ENCODE data around the gene RBFOX1.

RBFOX1 gene

DNA sequence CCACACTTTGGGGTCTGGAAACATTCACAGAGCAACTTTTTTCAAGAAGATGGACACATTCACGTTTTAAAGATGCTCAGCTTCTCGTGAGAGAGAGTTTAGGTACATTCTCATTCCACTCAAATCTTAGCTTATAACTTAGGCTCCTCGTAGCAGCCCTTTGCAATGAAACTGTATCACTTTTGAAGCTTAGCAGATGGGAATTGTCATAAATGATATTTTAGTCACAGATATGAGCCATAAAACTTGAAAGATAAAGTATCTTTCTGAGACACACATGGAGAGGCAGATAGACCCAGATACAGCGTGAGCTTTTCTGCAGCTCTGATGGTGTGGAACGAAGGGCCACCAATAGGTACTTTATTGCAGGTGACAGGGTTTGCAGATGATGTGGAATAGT, 41.1 kb downstream of the RBFOX1 start:
- no peak for DNase-seq (ENCODE audit: low read depth)

DNA sequence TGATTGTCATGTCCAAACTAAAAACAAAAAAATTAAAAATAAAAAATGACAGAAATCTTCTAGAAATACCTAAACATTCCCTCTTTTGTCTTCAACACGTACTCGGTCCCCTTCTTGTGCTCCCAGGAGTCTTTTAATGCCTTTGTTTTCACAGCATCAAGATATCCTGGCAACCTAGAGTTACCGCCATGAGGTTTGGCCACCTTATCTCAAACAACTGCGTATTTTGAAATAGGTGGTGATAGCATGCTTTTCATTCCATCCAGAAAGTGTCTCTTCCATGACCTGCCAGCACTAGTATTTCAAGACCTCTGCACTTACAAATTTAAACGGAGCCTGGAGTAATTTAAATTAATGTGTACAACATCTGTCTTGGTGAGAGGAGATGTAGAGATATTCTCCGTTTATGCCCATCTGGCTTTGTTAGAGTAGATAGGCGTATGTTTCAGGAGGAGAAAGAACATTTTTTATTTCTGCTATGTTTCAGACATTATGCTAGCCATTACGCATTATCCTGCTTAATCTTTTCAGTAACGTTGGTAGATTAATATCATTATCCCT, 42.0 kb downstream of the RBFOX1 start:
- no peak for DNase-seq (ENCODE audit: low read depth)

DNA sequence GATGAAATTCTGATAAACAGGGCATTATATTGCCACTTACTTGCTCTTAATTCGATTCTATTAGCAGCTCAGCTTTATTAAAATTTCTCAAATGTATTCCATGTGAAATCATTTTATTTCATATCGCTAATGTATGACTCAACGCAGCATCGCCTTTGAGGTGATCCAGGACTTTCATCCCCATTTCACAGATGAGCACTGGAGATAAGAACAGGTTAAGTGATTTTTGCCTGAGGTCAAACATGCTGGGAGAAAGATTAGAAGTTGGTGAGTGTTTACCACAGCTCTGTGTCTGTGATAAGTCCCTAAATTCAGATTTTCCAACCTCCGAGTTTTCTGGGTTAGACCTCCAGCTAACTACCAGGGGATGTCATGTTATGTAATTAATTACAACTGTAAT, 43.6 kb downstream of the RBFOX1 start:
- DNase-seq (ENCODE audit: low read depth), result no peak

DNA sequence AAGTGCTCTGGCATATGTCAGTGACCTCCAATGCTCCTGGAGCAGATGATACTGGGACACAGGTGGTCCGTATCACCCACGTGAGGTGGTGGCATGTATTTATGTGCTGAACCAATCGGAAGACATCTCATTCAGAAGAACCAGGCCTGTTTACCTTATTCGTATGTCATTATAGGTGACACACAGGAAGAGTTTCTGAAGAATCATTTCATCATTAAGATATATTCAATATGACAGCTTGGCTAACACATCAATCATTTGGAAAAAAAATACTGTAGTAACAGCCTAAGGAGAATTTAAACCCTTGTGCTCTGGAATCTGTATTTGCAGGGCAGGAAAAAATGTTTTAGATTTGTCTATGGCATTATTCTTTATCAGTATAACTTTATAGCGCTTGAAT, 44.6 kb downstream of the RBFOX1 start:
- DNase-seq (ENCODE audit: low read depth), result no peak

DNA sequence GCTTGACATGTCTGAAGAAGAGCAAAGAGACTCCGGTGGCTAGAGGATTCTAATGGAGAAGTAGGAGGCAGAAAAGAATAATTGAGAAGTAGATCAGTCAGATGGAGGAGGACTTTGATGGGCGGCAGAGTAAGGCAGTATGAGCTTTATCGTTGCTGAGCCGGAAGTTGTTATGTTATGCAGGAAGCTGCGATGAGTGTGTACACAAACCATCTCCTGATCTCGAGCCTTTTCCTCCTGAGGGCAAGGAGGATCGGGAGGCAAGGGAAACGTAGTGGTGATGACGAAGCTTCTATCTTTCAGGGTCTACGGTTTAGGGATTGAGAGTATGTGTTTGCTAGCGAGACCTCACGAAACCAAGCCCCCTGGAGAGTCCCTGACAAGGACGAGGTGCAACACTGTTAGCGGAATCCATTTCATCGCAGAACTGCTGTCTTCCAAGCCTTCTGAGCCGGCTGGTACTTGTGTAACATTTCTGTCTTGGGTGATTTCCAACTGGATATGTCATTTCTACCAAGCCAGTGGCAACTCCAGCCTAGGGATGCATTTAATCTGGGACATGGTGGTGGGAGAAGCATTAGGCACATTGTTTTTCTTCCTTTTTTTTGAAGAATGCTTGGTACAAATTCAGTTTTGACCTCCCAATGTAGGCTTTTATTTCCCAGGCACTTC, 45.5 kb downstream of the RBFOX1 start:
- no peak for DNase-seq (ENCODE audit: low read depth)

DNA sequence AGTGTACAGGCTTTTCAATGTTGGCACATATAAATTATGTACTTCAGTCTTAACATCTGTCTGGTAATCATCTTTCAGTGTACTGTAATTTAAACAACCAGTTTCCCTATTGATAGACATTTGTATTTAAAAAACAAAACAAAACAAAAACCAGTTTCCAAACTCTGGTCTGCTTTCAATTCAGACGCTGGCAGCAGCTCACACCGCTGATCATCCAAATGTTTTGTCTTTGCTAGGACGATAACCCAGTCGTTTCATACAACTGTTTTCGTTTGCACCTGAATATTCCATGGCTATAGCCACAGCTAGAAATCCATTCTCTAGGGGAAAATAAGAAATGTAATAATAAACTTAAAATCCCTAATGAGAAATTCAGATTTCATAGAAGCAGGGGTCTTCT, 47.8 kb downstream of the RBFOX1 start:
- no peak for DNase-seq (ENCODE audit: low read depth)

DNA sequence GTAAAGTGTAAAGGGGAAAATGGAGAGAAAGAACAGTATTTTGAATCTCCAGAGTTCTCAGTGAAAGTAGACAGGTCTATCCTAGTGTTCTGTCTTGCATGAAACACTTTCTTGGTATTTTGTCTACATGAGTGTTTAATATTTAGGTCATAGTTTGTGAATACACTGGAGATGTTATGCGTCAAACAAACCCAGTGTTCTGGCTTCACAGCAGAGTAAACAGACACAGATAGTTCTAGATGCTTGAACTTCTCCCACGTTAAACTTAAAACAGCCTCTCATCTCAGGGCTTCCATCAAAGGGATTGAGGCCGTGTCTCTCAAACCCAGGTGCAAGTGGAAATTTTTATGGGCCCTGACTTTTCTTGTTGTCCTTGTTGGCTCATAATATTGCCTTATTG, 48.3 kb downstream of the RBFOX1 start:
- DNase-seq (ENCODE audit: low read depth), result no peak

DNA sequence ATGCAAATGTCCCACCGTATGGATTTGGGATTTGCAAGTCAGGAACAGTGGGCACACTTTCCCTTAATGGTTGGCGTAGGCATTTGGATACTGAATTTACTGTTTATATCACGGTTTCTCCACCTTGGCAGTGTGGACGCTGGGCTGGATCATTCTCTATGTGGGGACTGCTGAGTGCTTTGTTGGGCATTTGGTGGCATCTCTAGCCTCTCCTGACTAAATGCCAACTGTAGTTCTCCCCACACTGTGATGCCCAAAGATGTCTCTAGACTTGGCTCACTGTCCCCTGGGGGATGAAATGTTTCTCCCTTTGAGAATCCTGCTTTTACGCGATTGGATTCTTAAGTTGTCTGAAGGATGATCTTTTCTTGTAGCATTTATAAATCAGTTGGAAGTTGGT, 49.0 kb downstream of the RBFOX1 start:
- no peak for DNase-seq (ENCODE audit: low read depth)

DNA sequence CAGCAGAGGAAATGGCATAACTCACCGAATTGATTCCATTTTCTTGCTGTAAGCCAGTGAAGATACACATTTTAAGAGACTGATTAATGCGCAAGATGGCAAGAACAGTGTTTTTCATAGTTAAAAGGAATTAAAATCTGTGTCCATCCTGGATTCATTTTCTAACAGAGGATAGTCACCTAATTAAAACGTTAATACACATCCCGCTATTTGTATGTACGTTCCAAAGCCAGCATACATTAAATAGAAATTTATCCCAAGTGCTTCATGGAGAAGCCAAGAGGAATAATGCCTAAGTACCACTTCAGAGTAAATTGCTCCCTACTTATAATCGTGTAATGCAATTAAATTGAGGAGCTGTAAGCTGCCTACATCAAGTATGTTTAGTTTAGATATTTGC, 49.9 kb downstream of the RBFOX1 start:
- DNase-seq (ENCODE audit: low read depth), result no peak

DNA sequence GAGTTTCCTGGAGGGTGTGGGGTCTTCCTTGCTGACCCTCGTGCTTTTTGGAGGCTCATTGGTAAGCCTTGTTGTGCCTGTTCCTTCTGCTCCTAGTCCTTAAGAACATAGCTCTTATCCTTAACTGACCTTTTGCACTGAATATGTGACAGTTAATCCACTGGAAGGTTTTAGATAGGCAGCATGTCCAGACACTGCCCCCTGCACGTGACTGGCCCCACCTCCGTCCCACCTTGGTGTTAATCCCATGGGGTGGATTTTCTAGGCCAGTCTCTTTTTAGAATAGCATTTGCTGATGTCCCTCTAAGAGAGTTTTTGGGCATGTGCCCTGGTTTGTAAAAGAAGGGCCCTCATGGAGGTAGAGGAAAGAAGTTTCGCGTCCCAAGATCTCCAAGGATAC, 58.3 kb downstream of the RBFOX1 start:
- DNase-seq (ENCODE audit: low read depth), result no peak

DNA sequence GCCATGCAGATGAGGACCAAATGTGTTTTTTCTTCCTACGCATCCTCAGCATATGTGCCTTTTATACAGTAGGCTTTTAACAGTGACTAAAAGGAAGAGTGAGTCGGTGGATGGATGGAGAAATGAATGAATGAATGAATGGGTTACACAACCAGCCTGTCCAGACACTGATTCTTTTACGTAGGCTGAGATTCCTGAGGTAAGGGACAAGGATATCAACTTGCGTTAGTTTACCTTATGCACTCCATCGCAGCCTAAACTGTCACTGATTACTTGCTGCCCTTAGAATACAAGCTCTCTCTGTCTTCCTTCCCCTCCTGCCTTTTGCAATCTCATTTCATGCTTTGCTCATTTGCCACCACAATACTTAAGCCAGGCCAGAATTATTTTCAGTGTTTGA, 59.0 kb downstream of the RBFOX1 start:
- no peak for DNase-seq (ENCODE audit: low read depth)

DNA sequence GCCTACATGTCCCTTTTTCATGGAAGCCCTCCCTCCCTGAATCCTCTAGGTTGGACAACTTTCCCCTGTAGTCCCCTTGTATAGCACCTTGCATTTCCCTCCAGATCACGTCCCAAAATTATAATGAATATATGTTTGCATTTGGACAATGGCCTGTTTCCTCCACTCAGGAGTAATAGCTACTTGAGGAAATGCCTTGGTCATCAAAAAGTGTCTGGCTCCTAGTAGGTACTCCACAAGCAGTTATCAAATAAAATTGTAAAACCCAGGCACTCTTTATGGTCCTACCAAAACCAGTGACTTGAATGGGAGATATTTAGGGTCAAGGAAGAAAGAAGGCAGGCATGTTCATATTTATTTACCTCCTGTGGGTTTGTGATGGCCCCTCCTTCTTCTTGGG, 59.6 kb downstream of the RBFOX1 start:
- no peak for DNase-seq (ENCODE audit: low read depth)

DNA sequence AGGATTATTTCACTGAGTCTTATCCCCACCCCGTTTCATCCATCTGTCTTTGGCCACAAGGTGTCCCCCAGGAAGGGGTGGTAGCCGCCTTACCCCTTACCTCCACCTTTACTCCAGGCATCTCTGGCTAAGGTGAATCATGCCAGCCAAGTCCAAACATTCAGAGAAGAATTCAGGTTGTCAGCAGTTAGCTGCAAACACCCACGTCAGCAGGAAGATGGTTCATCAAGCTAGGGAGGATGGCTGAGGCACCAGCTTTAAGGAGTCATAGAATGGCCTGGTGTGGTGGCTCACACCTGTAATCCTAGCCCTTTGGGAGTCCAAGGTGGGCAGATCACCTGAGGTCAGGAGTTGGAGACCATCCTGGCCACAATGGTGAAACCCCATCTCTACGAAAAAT, 61.0 kb downstream of the RBFOX1 start:
- DNase-seq (ENCODE audit: low read depth), result no peak

DNA sequence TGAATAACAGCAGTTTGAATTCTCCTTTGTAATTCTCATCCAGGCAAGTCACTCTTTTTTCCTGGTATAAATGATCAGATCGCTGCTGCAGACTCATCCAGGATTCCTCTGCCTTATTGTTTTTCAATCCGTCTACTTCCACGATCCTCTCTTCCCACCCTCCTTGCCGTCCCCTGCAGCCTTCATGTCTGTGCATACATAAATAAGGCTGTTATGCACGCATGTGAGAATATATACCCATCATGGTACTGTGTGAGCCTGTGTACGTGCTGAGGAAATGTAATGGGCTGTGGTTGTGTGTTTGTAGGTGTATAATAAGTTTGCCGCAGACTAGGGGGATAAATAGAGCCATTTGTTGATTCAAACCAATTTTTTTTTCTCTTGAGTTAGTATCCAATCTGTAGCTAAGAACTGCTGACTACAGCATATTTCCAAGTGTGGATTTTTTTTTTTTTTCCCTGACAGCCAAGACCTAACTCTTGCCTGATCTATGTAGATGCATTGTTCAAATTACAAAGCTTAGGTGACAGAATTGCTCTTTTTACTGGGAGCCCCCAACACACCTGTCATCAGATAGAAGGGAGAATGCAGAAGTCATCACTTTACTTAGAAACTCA, 62.2 kb downstream of the RBFOX1 start:
- no peak for DNase-seq (ENCODE audit: low read depth)

DNA sequence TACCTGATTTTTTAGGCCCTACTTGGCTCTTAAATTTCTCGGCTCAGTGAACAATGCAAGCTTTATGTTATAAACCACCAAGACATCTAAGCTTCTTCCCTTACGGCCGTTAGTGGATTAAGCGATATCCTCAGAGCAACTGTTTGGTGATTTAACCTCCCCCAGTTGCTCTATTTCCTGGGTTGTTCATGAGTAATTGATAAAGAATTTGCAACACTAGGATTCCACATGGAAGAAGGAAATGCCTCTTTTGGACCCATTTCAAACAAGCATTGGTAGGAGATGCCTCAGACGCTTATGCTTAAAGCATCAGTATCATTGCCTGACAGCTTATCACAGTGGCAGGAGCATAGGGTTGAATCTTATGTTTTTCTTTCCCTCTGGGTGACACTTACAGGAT, 65.3 kb downstream of the RBFOX1 start:
- DNase-seq (ENCODE audit: low read depth), result no peak

DNA sequence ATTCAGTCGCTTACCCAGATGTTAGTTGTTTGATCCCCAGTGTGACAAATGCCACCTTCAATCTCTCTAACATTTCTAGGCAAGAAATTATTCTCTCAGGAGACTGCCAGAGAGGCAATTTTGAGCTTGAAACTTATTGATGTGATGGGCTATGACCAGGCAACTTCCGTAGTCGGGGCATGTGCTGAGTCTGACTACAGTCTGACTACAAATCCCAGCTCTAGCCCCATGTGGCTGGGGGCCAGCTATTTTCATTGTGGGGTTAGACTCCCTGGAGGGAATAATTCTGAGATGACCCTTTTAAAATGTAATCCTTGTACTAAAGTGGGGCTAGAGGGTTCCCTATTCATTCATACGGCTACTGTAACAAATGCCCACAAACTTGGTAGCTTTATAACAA, 65.9 kb downstream of the RBFOX1 start:
- no peak for DNase-seq (ENCODE audit: low read depth)

DNA sequence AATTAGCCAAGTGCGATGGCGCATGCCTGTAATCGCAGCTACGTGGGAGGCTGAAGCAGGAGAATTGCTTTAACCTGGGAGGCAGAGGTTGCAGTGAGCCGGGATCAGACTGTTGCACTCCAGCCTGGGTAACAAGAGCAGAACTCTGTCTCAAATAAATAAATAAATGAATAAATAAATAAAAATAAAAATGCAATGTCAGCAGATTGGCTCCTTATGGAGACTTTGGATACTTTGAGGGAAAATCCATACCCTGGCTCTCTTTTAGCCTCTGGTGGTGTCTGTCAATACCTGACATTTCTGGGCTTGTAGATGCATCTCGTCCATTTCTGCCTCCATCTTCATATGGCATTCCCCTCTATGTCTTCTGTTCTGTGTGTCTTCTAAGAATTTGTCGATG, 66.7 kb downstream of the RBFOX1 start:
- DNase-seq (ENCODE audit: low read depth), result no peak

DNA sequence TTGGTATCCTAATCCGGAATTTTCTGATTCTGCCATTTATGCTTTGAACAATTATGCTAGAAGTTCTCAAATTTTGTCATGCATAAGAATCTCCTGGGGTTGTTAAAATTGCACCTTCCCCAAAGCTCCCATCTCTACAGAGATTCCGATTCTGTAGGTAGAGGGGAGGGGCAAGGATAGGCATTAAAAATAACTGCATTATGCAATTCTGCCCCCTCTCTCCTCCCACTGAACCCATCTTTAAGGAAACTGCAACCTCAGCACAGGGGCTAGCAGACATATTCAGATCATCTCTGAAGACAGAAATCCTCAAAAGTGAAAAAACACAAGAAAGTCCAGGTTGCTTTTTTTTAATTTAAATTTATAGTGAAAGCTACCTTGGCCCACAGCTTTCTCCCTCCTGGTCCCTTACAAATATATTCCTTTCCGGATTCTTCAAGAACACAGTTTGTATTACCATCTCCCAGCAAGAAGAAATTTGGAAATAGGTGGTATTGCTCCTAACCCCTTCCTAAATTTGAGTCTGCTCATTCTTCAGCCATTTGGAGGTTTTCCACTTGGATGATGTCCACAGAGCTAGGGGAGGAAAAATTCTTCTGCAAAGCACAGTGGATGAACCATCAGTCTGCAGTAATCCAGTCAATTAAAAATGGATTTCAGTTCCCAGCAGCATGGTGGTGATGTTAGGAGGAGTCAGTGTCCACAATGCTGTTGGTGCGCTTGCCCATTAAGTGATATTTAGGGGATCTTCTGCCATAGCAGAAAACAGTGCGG, 67.7 kb downstream of the RBFOX1 start:
- DNase-seq (ENCODE audit: low read depth), result no peak

DNA sequence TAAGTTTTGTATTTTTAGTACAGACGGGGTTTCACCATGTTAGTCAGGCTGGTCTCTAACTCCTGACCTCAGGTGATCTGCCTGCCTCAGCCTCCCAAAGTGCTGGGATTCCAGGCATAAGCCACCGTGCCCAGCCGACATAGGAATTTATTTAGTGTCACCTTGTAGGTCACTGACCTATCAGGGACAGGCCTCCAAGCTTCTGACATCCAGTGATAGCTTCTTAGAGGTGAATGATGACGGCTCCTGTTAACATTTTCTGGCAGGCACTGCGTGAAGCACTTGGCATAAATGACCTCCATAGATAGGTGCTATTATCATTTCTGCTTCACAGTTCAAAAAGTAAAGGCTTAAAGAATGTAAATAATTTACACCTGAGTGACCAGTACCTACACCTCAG, 71.6 kb downstream of the RBFOX1 start:
- no peak for DNase-seq (ENCODE audit: low read depth)

DNA sequence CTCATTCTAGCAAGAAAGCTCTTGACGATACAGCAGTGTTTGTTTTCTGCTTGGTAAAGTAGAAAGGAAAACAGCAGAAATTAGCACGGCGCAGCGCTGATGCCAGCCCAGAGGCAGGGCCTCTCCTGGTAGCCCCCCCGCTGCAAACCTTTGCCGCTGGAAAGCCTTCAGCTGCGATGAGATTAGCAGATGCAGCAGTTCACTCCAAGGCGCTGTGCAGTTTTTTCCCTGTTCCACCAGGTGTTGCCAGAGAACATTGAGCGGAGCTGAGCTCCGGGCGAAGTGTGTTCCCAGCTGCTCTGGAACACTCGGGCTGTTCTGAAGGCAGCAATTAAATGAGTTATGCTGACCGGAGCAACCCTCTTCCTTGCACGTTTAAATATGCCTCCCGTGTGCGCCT, 72.5 kb downstream of the RBFOX1 start:
- no peak for DNase-seq (ENCODE audit: low read depth)

DNA sequence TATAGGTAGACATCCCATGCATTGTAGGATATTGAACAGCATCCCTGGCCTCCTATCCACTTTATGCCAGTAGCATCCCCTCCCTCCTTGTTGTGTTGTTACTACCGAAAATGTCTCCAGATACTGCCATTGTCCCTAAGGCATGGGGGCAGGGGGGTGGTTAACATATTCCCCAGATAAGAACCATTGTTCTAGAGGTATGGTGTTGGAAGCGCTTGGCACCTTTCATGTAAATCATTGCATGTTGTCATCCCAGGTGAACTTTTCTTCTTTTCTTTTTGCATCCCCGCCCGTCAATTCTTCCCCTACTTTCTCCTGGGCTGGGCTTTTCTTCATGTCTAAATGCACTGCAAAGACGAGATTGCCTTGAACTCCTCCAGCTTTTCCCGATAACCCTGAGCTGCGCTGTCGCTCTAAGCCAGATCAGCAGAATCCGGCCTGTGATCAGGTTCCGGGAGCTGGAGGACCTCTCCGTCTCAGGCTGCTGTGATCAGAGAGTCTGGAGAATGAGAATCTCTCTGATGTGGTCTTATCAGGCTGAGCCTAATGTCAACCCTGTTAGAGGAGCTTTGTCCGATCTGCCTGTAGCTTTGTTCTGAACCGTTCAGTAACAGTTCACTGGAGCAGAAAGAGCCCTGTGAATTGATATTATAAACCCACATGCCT, 76.2 kb downstream of the RBFOX1 start:
- DNase-seq (ENCODE audit: low read depth), result no peak

DNA sequence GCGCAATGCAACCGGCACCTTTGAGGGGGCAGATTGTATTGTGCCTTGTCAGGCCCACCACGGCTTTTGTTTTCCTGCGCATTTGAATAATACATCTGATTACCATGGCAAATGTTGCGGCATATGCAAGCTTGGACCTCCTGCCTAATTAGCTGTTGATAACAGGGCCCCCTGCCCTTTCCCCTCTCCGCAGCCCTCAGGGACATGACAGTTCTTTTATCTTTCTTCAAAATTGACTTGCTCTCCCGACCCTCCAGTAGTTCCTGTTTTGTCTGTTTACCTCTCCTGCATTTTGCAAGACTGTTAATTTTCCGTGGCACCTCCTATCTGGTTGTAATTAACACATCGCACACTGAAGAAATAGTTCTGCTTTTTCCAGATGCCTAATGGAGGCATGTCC, 86.8 kb downstream of the RBFOX1 start:
- no peak for DNase-seq (ENCODE audit: low read depth)

DNA sequence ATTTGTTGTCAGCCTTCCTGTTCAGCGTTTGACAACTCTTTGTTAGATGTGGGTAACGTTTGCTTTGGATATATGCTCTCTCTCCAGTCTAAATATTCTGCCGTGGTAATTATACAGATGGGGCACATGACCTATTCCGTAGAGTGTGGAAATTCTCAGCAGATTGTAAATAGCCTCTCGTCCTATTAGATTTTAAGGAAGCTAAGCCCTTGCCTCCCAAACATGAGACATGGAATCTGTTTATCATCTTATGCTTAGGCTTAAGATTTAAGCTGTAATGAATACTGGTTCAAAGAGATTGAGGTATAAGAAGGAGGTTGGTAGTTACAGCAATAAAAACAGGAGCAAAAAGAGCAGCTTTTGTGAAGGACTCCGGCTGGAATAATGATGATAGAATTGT, 87.4 kb downstream of the RBFOX1 start:
- no peak for DNase-seq (ENCODE audit: low read depth)
